ENCODE measurements around the gene MS4A15. TPM values are rescaled to one million over a fixed set of nuclear protein-coding genes. Genes with fewer than 3 reads are reported as not detected.

Gene MS4A15
- total and polyA plus RNA-seq, 9 of the 15 experiments (the other 6 are each of a cell fraction or from before 2014, with no cell fraction given), result not detected

DNA sequence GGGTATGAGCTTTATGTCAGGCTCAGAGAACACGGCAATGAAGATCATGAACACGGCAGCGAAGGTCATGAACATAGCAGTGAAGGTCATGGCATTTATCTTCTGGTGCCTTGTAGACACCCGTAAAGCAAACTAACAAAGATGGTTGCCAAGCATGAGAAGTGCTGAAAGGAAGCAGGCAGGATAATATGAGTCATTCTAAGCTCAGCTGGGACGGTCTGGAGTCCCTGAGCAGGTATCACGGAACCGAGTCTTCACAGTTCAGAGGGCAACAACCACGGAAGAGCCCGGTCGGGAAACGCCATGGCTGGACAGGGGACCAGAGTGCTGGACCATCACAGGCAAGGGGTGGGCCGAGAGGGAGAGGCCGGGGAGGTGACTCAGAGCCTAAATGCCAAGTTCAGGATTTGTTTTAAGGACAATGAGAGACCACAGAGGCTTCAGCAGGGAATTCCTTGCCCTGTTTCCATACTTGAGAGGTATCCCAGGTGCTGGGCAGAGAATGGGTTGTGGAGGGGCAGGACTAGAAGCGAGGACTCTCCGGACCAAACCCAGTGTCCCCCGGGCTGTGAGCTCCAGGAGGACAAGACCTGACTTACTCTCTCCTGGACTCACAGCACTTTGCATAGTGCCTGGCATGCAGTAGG, 15.3 kb downstream of the MS4A15 start:
- peak; percentile 49 for FAIRE-seq
- Histone ChIP-seq H3K36me3 (ENCODE audit: control insufficient read depth, insufficient read depth, low read length) (no peaks in the 10 kb centered on the region), H3K4me2 (ENCODE audit: insufficient read depth, low read length) (no peak overlapping the region), H4K20me1 (replicated peaks; ENCODE audit: control insufficient read depth, insufficient read depth, low read length) (peaks cover 6% of the 10 kb centered on the region; the same call in 1 of the 2 replicates), H3K9me3 (replicated peaks; ENCODE audit: control insufficient read depth, insufficient read depth, low read depth, low read length) (no peaks in the 10 kb centered on the region), H3K79me2 (ENCODE audit: control insufficient read depth, insufficient read depth, low read length) (no peaks in the 10 kb centered on the region), H3K27me3 (ENCODE audit: control insufficient read depth in 2 of 2, insufficient read depth in 2 of 2, low read length in 2 of 2) (peaks cover 35 to 69% of the 10 kb centered on the region in 2 experiments), H2AFZ (ENCODE audit: low read depth, low read length) (0 out of 2 replicates have a peak overlapping the region, but pooled peaks have one; percentile 1), H3K27ac (ENCODE audit: extremely low read depth, low read depth, low read length) (no peak overlapping the region), H3K4me1 (replicated peaks in 1 of 2; ENCODE audit: control insufficient read depth in 2 of 2, insufficient read depth in 2 of 2, low read length in 2 of 2) (peaks cover 0 to 20% of the 10 kb centered on the region in 2 experiments; a peak in 1 of 5 replicates), H3K9ac (ENCODE audit: insufficient read depth in 1 of 2, low read depth in 2 of 2, low read length in 2 of 2) (no peak overlapping the region), H3K9me1 (ENCODE audit: control insufficient read depth, insufficient read depth, low read length) (no peaks in the 10 kb centered on the region), H3K4me3 (no peak overlapping the region)
- WGBS (ENCODE audit: insufficient coverage, low coverage, missing lambda C conversion rate), result 2% methylated on average over 16 of the region's 16 CpGs
- POLR2A ChIA-PET, result interaction anchor here (0.6 to 0.9 kb wide), 3 partner anchors 13 to 844 kb away, joined by 3 to 4 read pairs (median 3); no protein-coding TSS in a partner anchor
- in situ Hi-C loops (cut with MboI), result no loop called here
- BruUV-seq (replicated peaks), result no TSS peak
- no peak for ATAC-seq
- no peak for DNase-seq (ENCODE audit: extremely low read depth in 1 of 4, low spot score in 3 of 4)
- intact Hi-C loops (cut with micrococcal nuclease), result no loop called here
- CTCF ChIA-PET (ENCODE audit: low intra/inter-chr PET ratio), result no interaction called here
- no peak for TF ChIP-seq ZNF699 (CRISPR knock-in tag; IDR thresholded peaks at IDR 0.05; ENCODE audit: insufficient replicate concordance)
- no peak for TF ChIP-seq XRCC5 (IDR thresholded peaks at IDR 0.05; ENCODE audit: low read depth, low read length)
- no peak for TF ChIP-seq EZH2 (IDR thresholded peaks at IDR 0.05; ENCODE audit: borderline replicate concordance, low read depth, low read length)
- no peak for TF ChIP-seq RBFOX2 (IDR thresholded peaks at IDR 0.05; ENCODE audit: low read depth, low read length)
- TF ChIP-seq GATAD2A (IDR thresholded peaks at IDR 0.05), result no peak
- no peak for TF ChIP-seq EP400 (IDR thresholded peaks at IDR 0.05)
- TF ChIP-seq POLR2G (IDR thresholded peaks at IDR 0.05; ENCODE audit: low read depth, low read length), result no peak
- TF ChIP-seq HLTF (IDR thresholded peaks at IDR 0.05), result no peak
- TF ChIP-seq, protein P1, sequence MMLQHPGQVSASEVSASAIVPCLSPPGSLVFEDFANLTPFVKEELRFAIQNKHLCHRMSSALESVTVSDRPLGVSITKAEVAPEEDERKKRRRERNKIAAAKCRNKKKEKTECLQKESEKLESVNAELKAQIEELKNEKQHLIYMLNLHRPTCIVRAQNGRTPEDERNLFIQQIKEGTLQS (IDR thresholded peaks at IDR 0.05), result peak; percentile 23; the same call in 1 of the 2 replicates
- TF ChIP-seq, protein P1 (CRISPR knock-in tag; conservative IDR thresholded peaks at IDR 0.05), result no peak
- no peak for TF ChIP-seq ZKSCAN1 (IDR thresholded peaks at IDR 0.05; ENCODE audit: low read depth, low read length)
- peak; percentile 72 for TF ChIP-seq ESRRA (IDR thresholded peaks at IDR 0.05; ENCODE audit: borderline replicate concordance, low read depth)
- peak in 1 of 3 experiments; percentile 36 for TF ChIP-seq YY1 (IDR thresholded peaks at IDR 0.05; ENCODE audit: borderline replicate concordance in 1 of 3, control insufficient read depth in 1 of 3, extremely low read depth in 1 of 3, insufficient read depth in 3 of 3, insufficient read length in 1 of 3, insufficient replicate concordance in 2 of 3, low read depth in 1 of 3, low read length in 2 of 3)
- peak; percentile 40; the same call in 1 of the 2 replicates for TF ChIP-seq JUND (IDR thresholded peaks at IDR 0.05; ENCODE audit: borderline replicate concordance, low read depth, low read length)
- no peak for TF ChIP-seq JUND (tag; IDR thresholded peaks at IDR 0.05; ENCODE audit: borderline replicate concordance, low read depth, low read length)
- TF ChIP-seq, protein P2, sequence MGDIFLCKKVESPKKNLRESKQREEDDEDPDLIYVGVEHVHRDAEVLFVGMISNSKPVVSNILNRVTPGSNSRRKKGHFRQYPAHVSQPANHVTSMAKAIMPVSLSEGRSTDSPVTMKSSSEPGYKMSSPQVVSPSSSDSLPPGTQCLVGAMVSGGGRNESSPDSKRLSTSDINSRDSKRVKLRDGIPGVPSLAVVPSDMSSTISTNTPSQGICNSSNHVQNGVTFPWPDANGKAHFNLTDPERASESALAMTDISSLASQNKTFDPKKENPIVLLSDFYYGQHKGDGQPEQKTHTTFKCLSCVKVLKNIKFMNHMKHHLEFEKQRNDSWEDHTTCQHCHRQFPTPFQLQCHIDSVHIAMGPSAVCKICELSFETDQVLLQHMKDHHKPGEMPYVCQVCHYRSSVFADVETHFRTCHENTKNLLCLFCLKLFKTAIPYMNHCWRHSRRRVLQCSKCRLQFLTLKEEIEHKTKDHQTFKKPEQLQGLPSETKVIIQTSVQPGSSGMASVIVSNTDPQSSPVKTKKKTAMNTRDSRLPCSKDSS (IDR thresholded peaks at IDR 0.05; ENCODE audit: low read depth, partially characterized antibody), result no peak
- no peak for TF ChIP-seq U2AF2 (optimal IDR thresholded peaks at IDR 0.05; ENCODE audit: low read depth, low read length)
- TF ChIP-seq, protein P3, sequence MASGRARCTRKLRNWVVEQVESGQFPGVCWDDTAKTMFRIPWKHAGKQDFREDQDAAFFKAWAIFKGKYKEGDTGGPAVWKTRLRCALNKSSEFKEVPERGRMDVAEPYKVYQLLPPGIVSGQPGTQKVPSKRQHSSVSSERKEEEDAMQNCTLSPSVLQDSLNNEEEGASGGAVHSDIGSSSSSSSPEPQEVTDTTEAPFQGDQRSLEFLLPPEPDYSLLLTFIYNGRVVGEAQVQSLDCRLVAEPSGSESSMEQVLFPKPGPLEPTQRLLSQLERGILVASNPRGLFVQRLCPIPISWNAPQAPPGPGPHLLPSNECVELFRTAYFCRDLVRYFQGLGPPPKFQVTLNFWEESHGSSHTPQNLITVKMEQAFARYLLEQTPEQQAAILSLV (tag; IDR thresholded peaks at IDR 0.05), result no peak
- peak; percentile 61; the same call in 1 of the 2 replicates for TF ChIP-seq FOSL1 (tag; conservative IDR thresholded peaks at IDR 0.05)

Data from K562 (cell line).